Measurements from ENCODE around the gene DSTYK. TPM values are rescaled to one million over a fixed set of nuclear protein-coding genes. Genes with fewer than 3 reads are reported as not detected.

DSTYK gene
- total RNA-seq, 2 experiments from 2014 or later, result 10.9 to 11.5 TPM

DNA sequence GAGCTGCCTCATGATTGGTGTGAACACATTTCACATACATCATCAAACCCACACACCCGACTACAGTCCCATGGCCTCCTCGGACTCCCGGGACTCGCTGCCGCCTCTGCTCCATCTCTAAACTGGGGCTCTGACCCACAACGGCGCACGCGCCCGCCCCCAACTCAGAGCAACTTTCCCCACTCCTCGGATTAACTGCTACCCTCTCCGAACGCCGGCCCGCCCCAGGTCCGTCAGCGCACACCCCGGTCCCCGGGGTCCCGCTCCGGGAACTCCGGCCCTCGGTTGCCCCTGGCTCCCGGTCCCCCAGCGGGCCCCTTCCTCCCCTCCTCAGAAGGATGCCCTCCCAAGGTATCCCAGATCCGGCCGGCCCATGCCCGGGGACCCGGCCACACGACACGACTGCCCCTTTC is 740 bp downstream of the DSTYK start:
- CTCF ChIA-PET, result interaction anchor here (0.6 kb wide), 1 partner anchor 64 kb away, joined by 4 read pairs; no protein-coding TSS in a partner anchor
- Mint-ChIP-seq H3K27ac (peak overlapping the region; percentile 95), H3K4me1 (ENCODE audit: low read depth) (peaks cover 58% of the 10 kb centered on the region), H3K36me3 (ENCODE audit: low read depth) (peaks cover 7% of the 10 kb centered on the region), H3K27me3 (ENCODE audit: low read depth) (no peaks in the 10 kb centered on the region), H3K9me3 (no peaks in the 10 kb centered on the region), H3K4me3 (peak overlapping the region; percentile 93)
- DNase-seq, result peak; percentile 33
- intact Hi-C loops (cut with micrococcal nuclease), result loop anchor here (1.0 to 5.0 kb wide), 4 partner anchors 11 to 88 kb away; partner anchors contain the start of gene TMCC2

GRCh38 chr1:205208811-205209210 is 2.7 kb downstream of the DSTYK start:
- Mint-ChIP-seq H3K4me1 (ENCODE audit: low read depth) (peaks cover 60% of the 10 kb centered on the region), H3K9me3 (no peaks in the 10 kb centered on the region), H3K4me3 (peak overlapping the region; percentile 40), H3K36me3 (ENCODE audit: low read depth) (peaks cover 7% of the 10 kb centered on the region), H3K27me3 (ENCODE audit: low read depth) (no peaks in the 10 kb centered on the region), H3K27ac (no peak overlapping the region)
- DNase-seq, result no peak
- CTCF ChIA-PET, result interaction anchor here (0.6 to 1.5 kb wide), 3 partner anchors 9 to 67 kb away, joined by 3 to 4 read pairs (median 3); no protein-coding TSS in a partner anchor
- intact Hi-C loops (cut with micrococcal nuclease), result no loop called here

DNA sequence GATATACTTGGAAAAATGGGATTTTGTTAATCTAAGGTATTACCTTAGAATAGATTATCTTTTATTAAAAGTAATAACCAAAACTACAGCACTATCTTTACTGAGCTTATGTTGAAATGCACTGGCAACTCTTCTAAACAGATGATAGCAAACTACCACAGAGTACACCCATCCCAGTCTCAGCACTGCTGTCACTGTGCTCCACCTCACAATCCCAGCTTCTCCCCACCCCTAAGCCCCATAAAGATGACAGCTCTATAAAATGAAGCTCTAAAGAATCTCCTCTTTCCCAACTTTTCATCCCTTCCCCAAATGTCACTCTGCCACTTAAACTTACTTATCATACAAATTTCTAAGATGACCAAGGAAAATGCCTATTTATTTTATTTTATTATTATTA is 6.4 kb downstream of the DSTYK start:
- intact Hi-C loops (cut with micrococcal nuclease), result no loop called here
- peaks cover 75% of the 10 kb centered on the region for H3K4me1 Mint-ChIP-seq (ENCODE audit: low read depth)

DNA sequence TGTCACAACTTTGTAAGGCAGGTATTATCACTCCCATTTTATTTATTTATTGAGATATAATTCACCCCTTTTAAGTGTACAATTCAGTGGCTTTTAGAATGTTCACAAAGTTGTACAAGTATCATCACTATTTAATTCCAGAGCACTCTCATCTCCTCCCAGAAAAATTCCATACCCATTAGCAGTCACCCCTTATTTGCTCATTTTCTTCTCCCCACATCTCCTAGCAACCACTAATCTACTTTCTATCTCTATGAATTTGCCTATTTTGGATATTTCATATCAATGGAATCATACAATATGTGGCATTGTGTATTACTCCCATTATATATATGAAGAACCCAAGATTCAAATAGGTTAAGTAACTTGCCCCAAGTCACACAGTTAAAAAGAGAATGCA is 7.0 kb downstream of the DSTYK start:
- CTCF ChIA-PET, result interaction anchor here (1.5 to 2.7 kb wide), 4 partner anchors 21 to 149 kb away, joined by 3 to 8 read pairs (median 4); no protein-coding TSS in a partner anchor
- H3K4me3 Mint-ChIP-seq, result peak overlapping the region; percentile 32
- peak overlapping the region; percentile 84 for H3K27ac Mint-ChIP-seq
- DNase-seq, result no peak
- H3K27me3 Mint-ChIP-seq (ENCODE audit: low read depth), result no peaks in the 10 kb centered on the region
- intact Hi-C loops (cut with micrococcal nuclease), result no loop called here
- no peaks in the 10 kb centered on the region for H3K9me3 Mint-ChIP-seq
- H3K4me1 Mint-ChIP-seq (ENCODE audit: low read depth), result peaks cover 76% of the 10 kb centered on the region
- H3K36me3 Mint-ChIP-seq (ENCODE audit: low read depth), result peaks cover 6% of the 10 kb centered on the region

More for the DNA sequence above, 6.4 kb downstream of the DSTYK start:
- H3K36me3 Mint-ChIP-seq (ENCODE audit: low read depth), result peaks cover 4% of the 10 kb centered on the region
- DNase-seq, result no peak
- H3K27ac Mint-ChIP-seq, result peak overlapping the region; percentile 11
- no peaks in the 10 kb centered on the region for H3K9me3 Mint-ChIP-seq
- no peak overlapping the region for H3K4me3 Mint-ChIP-seq
- CTCF ChIA-PET, result interaction anchor here (1.0 to 2.7 kb wide), 6 partner anchors 21 to 149 kb away, joined by 3 to 8 read pairs (median 4); no protein-coding TSS in a partner anchor
- H3K27me3 Mint-ChIP-seq (ENCODE audit: low read depth), result no peaks in the 10 kb centered on the region

DNA sequence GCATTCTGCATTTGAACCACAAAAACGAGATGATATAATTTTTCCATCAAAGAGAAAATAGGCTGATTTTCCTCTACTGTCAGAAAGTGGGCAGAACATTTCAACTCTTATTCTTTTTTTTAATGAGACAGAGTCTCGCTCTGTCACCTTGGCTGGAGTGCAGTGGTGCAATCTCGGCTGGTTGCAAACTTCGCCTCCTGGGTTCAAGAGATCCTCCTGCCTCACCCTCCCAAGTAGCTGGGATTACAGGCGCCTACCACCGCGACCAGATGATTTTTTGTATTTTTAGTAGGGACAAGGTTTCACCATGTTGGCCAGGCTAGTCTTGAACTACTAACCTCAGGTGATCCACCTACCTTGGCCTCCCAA is 11.6 kb downstream of the DSTYK start:
- Mint-ChIP-seq H3K36me3 (ENCODE audit: low read depth) (peaks cover 16% of the 10 kb centered on the region), H3K27ac (peak overlapping the region; percentile 97), H3K27me3 (ENCODE audit: low read depth) (no peaks in the 10 kb centered on the region), H3K4me1 (ENCODE audit: low read depth) (peaks cover 84% of the 10 kb centered on the region), H3K9me3 (no peaks in the 10 kb centered on the region), H3K4me3 (peak overlapping the region; percentile 66)
- intact Hi-C loops (cut with micrococcal nuclease), result loop anchor here (1.0 to 10.0 kb wide), 9 partner anchors 11 to 635 kb away; partner anchors contain the start of genes DSTYK, NUAK2, RBBP5 and TMCC2
- DNase-seq, result peak; percentile 54
- CTCF ChIA-PET, result interaction anchor here (0.6 to 2.8 kb wide), 8 partner anchors 9 to 677 kb away, joined by 3 to 14 read pairs (median 4); no protein-coding TSS in a partner anchor

DNA sequence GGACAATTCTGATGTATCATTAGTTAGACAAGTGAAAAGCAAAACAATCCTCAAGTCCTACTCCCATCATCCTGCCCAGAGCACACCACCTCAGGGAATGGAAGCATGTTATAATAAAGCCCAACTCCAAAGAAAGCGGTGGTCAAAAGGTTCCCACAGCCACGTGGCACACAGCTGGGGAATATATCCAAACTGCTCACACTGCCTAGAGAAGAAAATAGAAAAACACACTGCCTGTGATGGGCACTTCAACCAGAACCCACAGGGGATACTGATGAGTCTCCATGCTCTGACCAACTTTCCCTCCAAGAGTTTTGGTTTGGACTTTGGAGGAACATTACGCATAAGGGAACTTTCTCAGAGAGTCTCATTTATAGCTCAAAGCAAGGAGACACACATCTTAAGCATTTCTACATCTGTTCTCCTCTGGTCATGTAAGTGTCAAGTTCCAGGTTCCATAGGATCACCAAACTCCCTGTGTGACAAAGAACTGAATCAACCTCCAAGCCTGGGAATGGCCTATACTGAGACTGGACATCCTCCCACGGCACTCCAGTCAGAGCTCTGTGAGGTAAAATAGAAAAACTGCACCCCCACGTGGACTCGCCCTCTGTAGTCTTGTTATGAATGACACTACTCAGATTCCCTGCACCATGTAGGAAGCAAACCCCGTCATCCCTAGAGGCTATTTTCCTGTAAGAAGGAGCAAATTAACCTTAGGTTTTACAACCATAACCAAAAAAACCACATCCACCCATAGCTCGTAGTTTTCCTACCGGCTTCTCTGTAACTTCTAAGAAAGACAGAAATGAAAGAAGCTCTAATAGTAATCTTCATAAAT is 12.2 kb downstream of the DSTYK start:
- peak overlapping the region; percentile 97 for H3K27ac Mint-ChIP-seq
- peaks cover 16% of the 10 kb centered on the region for H3K36me3 Mint-ChIP-seq (ENCODE audit: low read depth)
- peak; percentile 74 for DNase-seq
- CTCF ChIA-PET, result interaction anchor here (0.5 to 2.8 kb wide), 13 partner anchors 10 to 686 kb away, joined by 3 to 14 read pairs (median 4); no protein-coding TSS in a partner anchor
- peak overlapping the region; percentile 66 for H3K4me3 Mint-ChIP-seq
- peaks cover 78% of the 10 kb centered on the region for H3K4me1 Mint-ChIP-seq (ENCODE audit: low read depth)
- intact Hi-C loops (cut with micrococcal nuclease), result loop anchor here (1.0 to 10.0 kb wide), 9 partner anchors 12 to 635 kb away; partner anchors contain the start of genes DSTYK, NUAK2, RBBP5 and TMCC2
- H3K27me3 Mint-ChIP-seq (ENCODE audit: low read depth), result no peaks in the 10 kb centered on the region
- H3K9me3 Mint-ChIP-seq, result no peaks in the 10 kb centered on the region

DNA sequence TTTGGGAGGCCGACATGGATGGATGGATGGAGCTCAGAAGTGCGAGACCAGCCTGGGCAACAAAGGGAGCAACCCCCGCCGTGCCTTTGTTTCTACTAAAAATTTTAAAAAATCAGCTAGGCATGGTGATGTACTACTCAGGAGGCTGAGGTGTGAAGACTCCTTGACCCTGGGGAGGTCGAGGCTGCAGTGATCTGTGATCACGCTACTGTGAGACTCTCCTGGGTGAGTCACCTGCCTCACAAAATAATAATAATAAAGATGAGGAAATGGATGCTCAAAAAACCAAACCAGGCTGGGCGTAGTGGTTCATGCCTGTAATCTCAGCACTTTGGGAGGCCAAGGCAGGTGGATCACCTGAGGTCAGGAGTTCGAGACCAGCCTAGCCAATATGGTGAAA is 19.2 kb downstream of the DSTYK start:
- intact Hi-C loops (cut with micrococcal nuclease), result loop anchor here (10.0 kb wide), 1 partner anchor 627 kb away; no protein-coding TSS in a partner anchor
- Mint-ChIP-seq H3K4me3 (no peak overlapping the region), H3K27me3 (ENCODE audit: low read depth) (no peaks in the 10 kb centered on the region), H3K4me1 (ENCODE audit: low read depth) (peaks cover 69% of the 10 kb centered on the region), H3K36me3 (ENCODE audit: low read depth) (peaks cover 20% of the 10 kb centered on the region), H3K27ac (no peak overlapping the region), H3K9me3 (no peaks in the 10 kb centered on the region)
- CTCF ChIA-PET, result interaction anchor here (0.6 to 1.1 kb wide), 2 partner anchors 28 to 133 kb away, joined by 3 to 4 read pairs; no protein-coding TSS in a partner anchor
- no peak for DNase-seq

GRCh38 chr1:205191622-205192021 is 19.9 kb downstream of the DSTYK start:
- Mint-ChIP-seq H3K27me3 (ENCODE audit: low read depth) (no peaks in the 10 kb centered on the region), H3K9me3 (no peaks in the 10 kb centered on the region), H3K27ac (no peak overlapping the region), H3K4me1 (ENCODE audit: low read depth) (peaks cover 71% of the 10 kb centered on the region), H3K36me3 (ENCODE audit: low read depth) (peaks cover 24% of the 10 kb centered on the region), H3K4me3 (no peak overlapping the region)
- intact Hi-C loops (cut with micrococcal nuclease), result loop anchor here (10.0 kb wide), 1 partner anchor 627 kb away; no protein-coding TSS in a partner anchor
- DNase-seq, result no peak
- CTCF ChIA-PET, result interaction anchor here (0.6 to 1.1 kb wide), 2 partner anchors 27 to 133 kb away, joined by 3 to 4 read pairs; no protein-coding TSS in a partner anchor

- Mint-ChIP-seq H3K4me3 (no peak overlapping the region), H3K27me3 (ENCODE audit: low read depth) (no peaks in the 10 kb centered on the region), H3K36me3 (ENCODE audit: low read depth) (peaks cover 26% of the 10 kb centered on the region), H3K27ac (no peak overlapping the region), H3K4me1 (ENCODE audit: low read depth) (peaks cover 73% of the 10 kb centered on the region), H3K9me3 (no peaks in the 10 kb centered on the region)
- no peak for DNase-seq
- CTCF ChIA-PET, result no interaction called here
- intact Hi-C loops (cut with micrococcal nuclease), result loop anchor here (10.0 kb wide), 1 partner anchor 626 kb away; no protein-coding TSS in a partner anchor
These were observed 20.5 kb downstream of the DSTYK start for GRCh38 chr1:205190845-205191577.

DNA sequence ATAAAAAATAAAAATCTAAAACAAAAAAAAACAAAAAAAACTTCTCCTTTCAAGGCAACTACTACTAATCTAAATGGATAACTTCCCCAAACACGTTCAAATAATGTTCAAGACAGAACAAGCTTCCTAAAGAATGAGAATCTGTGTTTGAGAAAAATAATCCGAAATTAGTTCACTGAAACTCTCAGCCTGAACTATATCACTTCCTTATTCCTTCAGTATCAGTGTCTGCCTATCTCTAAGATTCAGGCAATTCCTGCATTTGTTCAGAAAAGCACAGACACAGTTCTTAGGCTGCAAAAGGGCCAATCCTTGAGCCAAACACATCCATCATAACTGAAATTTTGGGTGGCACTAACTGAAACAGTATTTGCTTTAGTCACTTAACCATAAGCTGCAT is 22.4 kb downstream of the DSTYK start:
- Mint-ChIP-seq H3K9me3 (no peaks in the 10 kb centered on the region), H3K27ac (no peak overlapping the region), H3K4me1 (ENCODE audit: low read depth) (peaks cover 78% of the 10 kb centered on the region), H3K4me3 (no peak overlapping the region), H3K36me3 (ENCODE audit: low read depth) (peaks cover 26% of the 10 kb centered on the region), H3K27me3 (ENCODE audit: low read depth) (no peaks in the 10 kb centered on the region)
- DNase-seq, result no peak
- intact Hi-C loops (cut with micrococcal nuclease), result no loop called here
- CTCF ChIA-PET, result interaction anchor here (1.4 to 1.6 kb wide), 2 partner anchors 10 to 146 kb away, joined by 3 to 4 read pairs; no protein-coding TSS in a partner anchor

- no peak overlapping the region for H3K4me3 Mint-ChIP-seq
- H3K4me1 Mint-ChIP-seq (ENCODE audit: low read depth), result peaks cover 79% of the 10 kb centered on the region
- CTCF ChIA-PET, result interaction anchor here (1.4 kb wide), 1 partner anchor 10 kb away, joined by 4 read pairs; no protein-coding TSS in a partner anchor
- intact Hi-C loops (cut with micrococcal nuclease), result no loop called here
- no peak for DNase-seq
- no peaks in the 10 kb centered on the region for H3K9me3 Mint-ChIP-seq
- H3K27me3 Mint-ChIP-seq (ENCODE audit: low read depth), result no peaks in the 10 kb centered on the region
- no peak overlapping the region for H3K27ac Mint-ChIP-seq
- H3K36me3 Mint-ChIP-seq (ENCODE audit: low read depth), result peaks cover 24% of the 10 kb centered on the region
These were observed 22.9 kb downstream of the DSTYK start for GRCh38 chr1:205188596-205188995.

Data from activated naive CD4-positive, alpha-beta T cell treated with anti-CD3 and anti-CD28 coated beads for 36 hours (primary cell).